PFSK-1 (cell line): ENCODE results near the gene PAX8.

Source experiments
- FOXP2 ChIP-seq: optimal IDR thresholded peaks from 2 replicates; pipeline ENCODE3; 2011; ENCODE audit warnings: borderline replicate concordance, control low read depth, inconsistent platforms; ENCODE audit not compliant: insufficient read depth; ENCODE audit errors: extremely low read length, extremely low read depth
- POLR2AphosphoS5 ChIP-seq: IDR thresholded peaks from 2 replicates; pipeline ENCODE4 v1.6.1; 2012; ENCODE audit warnings: low read depth, mild to moderate bottlenecking, control low read depth, low read length, moderate library complexity
- REST ChIP-seq, 2 experiments: IDR thresholded peaks; 2 replicates each; pipeline versions ENCODE4 v1.6.1 to v1.8.0; 2011 to 2012; ENCODE audit warnings: low read depth in 2 of 2, low read length in 2 of 2, control low read depth in 1 of 2, inconsistent platforms in 1 of 2, mild to moderate bottlenecking in 1 of 2, moderate library complexity in 1 of 2; ENCODE audit not compliant: insufficient read depth in 1 of 2
- SIN3A ChIP-seq: IDR thresholded peaks from 2 replicates; pipeline ENCODE4 v1.6.1; 2012; ENCODE audit warnings: mild to moderate bottlenecking, low read length, moderate library complexity, borderline replicate concordance; ENCODE audit not compliant: insufficient read depth
- TAF1 ChIP-seq: IDR thresholded peaks from 2 replicates; pipeline ENCODE4 v1.6.1; 2012; ENCODE audit warnings: low read length, control low read depth, borderline replicate concordance; ENCODE audit not compliant: insufficient read depth

GRCh38 chr2:113217455-113218282, 61.1 kb downstream of the PAX8 start:
- no peak for TF ChIP-seq TAF1
- TF ChIP-seq POLR2AphosphoS5, result no peak
- TF ChIP-seq REST (IDR thresholded peaks at IDR 0.05; ENCODE audit: insufficient read depth in 1 of 2, low read depth in 2 of 2, low read length in 2 of 2), result no peak
- no peak for TF ChIP-seq FOXP2
- TF ChIP-seq SIN3A, result no peak
